ENCODE data around the gene SALL2. TPM values are rescaled to one million over a fixed set of nuclear protein-coding genes. Genes with fewer than 3 reads are reported as not detected.

The SALL2 gene
- total RNA-seq, 1 experiment from 2014 or later, result 287 TPM

- H4K20me1 ChIP-seq (ENCODE audit: control insufficient read depth, insufficient read depth, insufficient read length), result no peaks in the 10 kb centered on the region
Observed at GRCh38 chr14:21506557-21506956, 19.6 kb downstream of the SALL2 start.

More at GRCh38 chr14:21506557-21506956, 19.6 kb downstream of the SALL2 start:
- H3K23ac ChIP-seq (ENCODE audit: insufficient read length, low read depth, low read length), result no peak overlapping the region
- H3K56ac ChIP-seq (ENCODE audit: insufficient read length, low read depth, low read length), result no peak overlapping the region
- H3K27ac ChIP-seq (ENCODE audit: insufficient read length, low read depth, low read length), result no peak overlapping the region
- H2AK5ac ChIP-seq (ENCODE audit: insufficient read length, low read length), result no peak overlapping the region
- no peak overlapping the region for H3K4ac ChIP-seq (ENCODE audit: low read depth, low read length)
- no peak overlapping the region for H3K4me2 ChIP-seq (ENCODE audit: insufficient read depth, insufficient read length, low read length)
- no CpG with 5 or more reads among the region's 2 CpGs for WGBS (ENCODE audit: extremely low coverage, insufficient read length, low lambda C conversion rate)
- H2BK120ac ChIP-seq (ENCODE audit: low read depth, low read length, poor library complexity, severe bottlenecking), result no peak overlapping the region
- H3K36me3 Mint-ChIP-seq (ENCODE audit: insufficient read depth in 1 of 3, low read depth in 3 of 3), result peaks cover 48 to 69% (median 57%) of the 10 kb centered on the region in 3 experiments
- no peaks in the 10 kb centered on the region for H3K27me3 ChIP-seq (ENCODE audit: insufficient read depth, low read length)
- H3K18ac ChIP-seq (ENCODE audit: insufficient read length, low read depth, low read length), result no peak overlapping the region
- H3K23me2 ChIP-seq (ENCODE audit: insufficient read length, low read depth, low read length, poor library complexity, severe bottlenecking), result no peaks in the 10 kb centered on the region
- H3K27me3 Mint-ChIP-seq (ENCODE audit: low read depth), result no peaks in the 10 kb centered on the region
- TF ChIP-seq CTCF (conservative IDR thresholded peaks at IDR 0.05), result no peak
- H4K8ac ChIP-seq (replicated peaks; ENCODE audit: insufficient read length, low read depth, low read length), result no peak overlapping the region
- H2BK20ac ChIP-seq (ENCODE audit: low read depth, low read length, poor library complexity, severe bottlenecking), result no peak overlapping the region
- H3K4me1 ChIP-seq (ENCODE audit: insufficient read depth, low read length), result no peaks in the 10 kb centered on the region
- peaks cover 0 to 3% of the 10 kb centered on the region in 2 experiments; a peak in 3 of 5 replicates for H3K9me3 Mint-ChIP-seq
- H3K9me3 ChIP-seq (ENCODE audit: control insufficient read depth, low read depth, low read length), result no peaks in the 10 kb centered on the region
- no peak overlapping the region for H3K27ac Mint-ChIP-seq
- H3K79me1 ChIP-seq (ENCODE audit: insufficient read depth, low read depth, low read length, poor library complexity, severe bottlenecking), result peaks cover 3% of the 10 kb centered on the region
- H3K14ac ChIP-seq (ENCODE audit: insufficient read depth, low read length), result no peak overlapping the region
- no peak overlapping the region for H3K9ac ChIP-seq (ENCODE audit: extremely low read depth, insufficient read length, low read length)
- H4K91ac ChIP-seq (ENCODE audit: insufficient read length, low read depth, low read length), result no peak overlapping the region
- no peak overlapping the region for H2AFZ ChIP-seq (ENCODE audit: low read length)
- H3K4me1 Mint-ChIP-seq, result peaks cover 14 to 21% of the 10 kb centered on the region in 2 experiments
- no peak overlapping the region for H4K5ac ChIP-seq (ENCODE audit: insufficient read length, low read depth, low read length)
- DNase-seq, result no peak
- no peak overlapping the region for H2BK5ac ChIP-seq (ENCODE audit: insufficient read length, low read length)
- H3K79me2 ChIP-seq (ENCODE audit: insufficient read depth, low read length), result peaks cover 20% of the 10 kb centered on the region; the same call in 1 of the 2 replicates
- no peak overlapping the region for H3K4me3 Mint-ChIP-seq
- no peak overlapping the region for H2BK12ac ChIP-seq (ENCODE audit: insufficient read length, low read depth, low read length)
- H3T11ph ChIP-seq (ENCODE audit: low read length), result no peak overlapping the region
- H2BK15ac ChIP-seq (ENCODE audit: low read depth, low read length), result no peak overlapping the region

Data from H9 (cell line).